Brain microvascular endothelial cell (primary cell): ENCODE data around the gene BARHL1.

Experiments
- DNase-seq: peaks from one replicate; pipeline ENCODE4 v3.0.0-alpha.2; 2020
- H3K27ac ChIP-seq: fragments of 250-450 bp; sonication (Bioruptor Pico); 2 replicates; pipeline ENCODE4 v1.5.1; 2020; ENCODE audit warnings: mild to moderate bottlenecking, moderate library complexity
- H3K27me3 ChIP-seq: fragments of 250-450 bp; sonication (Bioruptor Pico); replicated peaks from 2 replicates; pipeline ENCODE4 v1.5.1; 2020; ENCODE audit warnings: mild to moderate bottlenecking
- H3K36me3 ChIP-seq: fragments of 250-450 bp; sonication (Bioruptor Pico); replicated peaks from 2 replicates; pipeline ENCODE4 v1.5.1; 2020; ENCODE audit warnings: mild to moderate bottlenecking
- H3K4me3 ChIP-seq: 2 replicates; pipeline ENCODE4 v1.5.1; 2011; ENCODE audit warnings: low read depth, mild to moderate bottlenecking, control low read depth, low read length, moderate library complexity
- CTCF ChIP-seq: IDR thresholded peaks from 2 replicates; pipeline ENCODE4 v1.5.1; 2011; ENCODE audit warnings: low read depth, mild to moderate bottlenecking, moderate library complexity, low read length, control low read depth, inconsistent platforms; ENCODE audit errors: missing control alignments
- in situ Hi-C: cut with HindIII; loops from 2 replicates; pipeline ENCODE4 v1.10.0; 2017; ENCODE audit warnings: low sequenced_read_pairs, low pct_ligation_motif_present

BARHL1 gene

GRCh38 chr9:132541051-132541450, 41.4 kb upstream of the BARHL1 start:
- Histone ChIP-seq H3K27ac (no peak overlapping the region), H3K36me3 (no peaks in the 10 kb centered on the region), H3K4me3 (no peak overlapping the region), H3K27me3 (no peaks in the 10 kb centered on the region)
- DNase-seq = no peak
- in situ Hi-C loops = no loop called here
- TF ChIP-seq CTCF = no peak

- TF ChIP-seq CTCF = no peak
- in situ Hi-C loops = no loop called here
- no peak for DNase-seq
- no peak overlapping the region for H3K4me3 ChIP-seq
- no peak overlapping the region for H3K27ac ChIP-seq
- H3K27me3 ChIP-seq = no peaks in the 10 kb centered on the region
- no peaks in the 10 kb centered on the region for H3K36me3 ChIP-seq
Measured at GRCh38 chr9:132541870-132542830, 40.3 kb upstream of the BARHL1 start.

- TF ChIP-seq CTCF = no peak
- in situ Hi-C loops = no loop called here
- Histone ChIP-seq H3K27me3 (no peaks in the 10 kb centered on the region), H3K4me3 (no peak overlapping the region), H3K27ac (no peak overlapping the region), H3K36me3 (no peaks in the 10 kb centered on the region)
- DNase-seq = no peak
Measured at GRCh38 chr9:132543251-132543650, 39.2 kb upstream of the BARHL1 start.

- no peak for DNase-seq
- H3K4me3 ChIP-seq = no peak overlapping the region
- no peak overlapping the region for H3K27ac ChIP-seq
- in situ Hi-C loops = no loop called here
- H3K27me3 ChIP-seq = no peaks in the 10 kb centered on the region
- H3K36me3 ChIP-seq = no peaks in the 10 kb centered on the region
- TF ChIP-seq CTCF = no peak
Measured at GRCh38 chr9:132543960-132544359, 38.4 kb upstream of the BARHL1 start.

GRCh38 chr9:132545578-132545977, 36.8 kb upstream of the BARHL1 start:
- TF ChIP-seq CTCF = no peak
- in situ Hi-C loops = no loop called here
- H3K27me3 ChIP-seq = no peaks in the 10 kb centered on the region
- H3K27ac ChIP-seq = no peak overlapping the region
- H3K36me3 ChIP-seq = no peaks in the 10 kb centered on the region
- no peak for DNase-seq
- no peak overlapping the region for H3K4me3 ChIP-seq
